Panc1 (cell line): Measurements from ENCODE around the gene ABHD2.

Experiments used
- POLR2AphosphoS5 ChIP-seq: IDR thresholded peaks from 2 replicates; pipeline ENCODE4 v1.6.1; 2012; ENCODE audit warnings: mild to moderate bottlenecking, low read depth, low read length, moderate library complexity
- SIN3A ChIP-seq: IDR thresholded peaks from 2 replicates; pipeline ENCODE4 v1.6.1; 2012; ENCODE audit warnings: low read depth, mild to moderate bottlenecking, low read length, moderate library complexity, borderline replicate concordance; ENCODE audit not compliant: insufficient read depth

DNA sequence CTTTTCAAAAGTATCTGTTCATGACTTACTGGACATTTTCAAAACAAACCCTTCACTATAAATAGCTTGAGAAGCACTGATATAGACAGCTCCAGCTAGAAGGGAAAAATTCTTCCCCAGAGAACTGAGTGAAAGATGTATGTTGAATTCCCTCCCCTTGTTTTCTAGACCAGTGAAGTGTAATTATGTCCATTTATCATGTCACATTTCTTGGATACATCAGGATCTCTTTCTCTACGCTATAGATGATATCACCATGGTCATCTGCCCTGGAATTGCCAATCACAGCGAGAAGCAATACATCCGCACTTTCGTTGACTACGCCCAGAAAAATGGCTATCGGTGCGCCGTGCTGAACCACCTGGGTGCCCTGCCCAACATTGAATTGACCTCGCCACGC lies 66.9 kb downstream of the ABHD2 start:
- TF ChIP-seq POLR2AphosphoS5 (no peak), SIN3A (no peak)
